Caco-2 (cell line): ENCODE results near the gene SH2D3C. TPM values are rescaled to one million over a fixed set of nuclear protein-coding genes. Genes with fewer than 3 reads are reported as not detected.

Experiments
- BruUV-seq: library from RNA; stranded (reverse); fragments of 400-500 nt; replicated peaks from 2 replicates; lab custom pipeline; 2021; lab: Mats Ljungman, UMichigan
- CTCF ChIA-PET: fragments of 300-600 bp; sonication (Branson Sonifier 250); formaldehyde crosslinking; loops from one replicate; lab custom pipeline; 2022; ENCODE audit warnings: antibody characterized with exemption; lab: Charles Lee
- POLR2A ChIA-PET: fragments of 300-600 bp; sonication (Branson Sonifier 250); formaldehyde crosslinking; loops from one replicate; lab custom pipeline; 2022; ENCODE audit warnings: antibody characterized with exemption; lab: Charles Lee
- DNase-seq, 2 experiments: peaks; one replicate each; pipeline versions ENCODE4 v3.0.0 to v3.0.0-alpha.2; 2020 to 2022
- H3K27me3 ChIP-seq: replicated peaks from 2 replicates; pipeline ENCODE4 v1.6.0; 2011; ENCODE audit warnings: low read length; ENCODE audit not compliant: control insufficient read depth, insufficient read depth
- H3K36me3 ChIP-seq: 2 replicates; pipeline ENCODE4 v1.5.1; 2011; ENCODE audit warnings: low read length; ENCODE audit not compliant: control insufficient read depth, insufficient read depth
- H3K4me1 ChIP-seq: fragments of 250-450 bp; sonication (Bioruptor Pico); 2 replicates; pipeline ENCODE4 v1.5.1; 2020; ENCODE audit warnings: mild to moderate bottlenecking
- H3K4me3 ChIP-seq: 2 replicates; pipeline ENCODE4 v1.5.1; 2011; ENCODE audit warnings: low read depth, mild to moderate bottlenecking, control low read depth, low read length
- H3K9me3 ChIP-seq: fragments of 250-450 bp; sonication (Bioruptor Pico); 2 replicates; pipeline ENCODE4 v1.5.1; 2020; ENCODE audit warnings: mild to moderate bottlenecking, moderate library complexity
- H3K27ac Mint-ChIP-seq: one replicate; pipeline ENCODE4 v1.8.0; 2022; ENCODE audit warnings: mixed read lengths; ENCODE audit not compliant: unreplicated experiment
- H3K27me3 Mint-ChIP-seq: one replicate; pipeline ENCODE4 v1.8.0; 2022; ENCODE audit warnings: mixed read lengths; ENCODE audit not compliant: insufficient read depth, unreplicated experiment
- H3K36me3 Mint-ChIP-seq: one replicate; pipeline ENCODE4 v1.8.0; 2022; ENCODE audit warnings: mild to moderate bottlenecking, mixed read lengths; ENCODE audit not compliant: insufficient read depth, unreplicated experiment
- H3K4me1 Mint-ChIP-seq: one replicate; pipeline ENCODE4 v1.8.0; 2022; ENCODE audit warnings: low read depth, mixed read lengths; ENCODE audit not compliant: unreplicated experiment
- H3K4me3 Mint-ChIP-seq: one replicate; pipeline ENCODE4 v1.8.0; 2022; ENCODE audit warnings: mild to moderate bottlenecking, moderate library complexity, mixed read lengths; ENCODE audit not compliant: unreplicated experiment
- H3K9me3 Mint-ChIP-seq: one replicate; pipeline ENCODE4 v1.8.0; 2022; ENCODE audit warnings: mixed read lengths; ENCODE audit not compliant: unreplicated experiment
- intact Hi-C: fragments of 100-400 bp; cut with micrococcal nuclease; formaldehyde crosslinking; loops from one replicate; pipeline ENCODE4 v1.10.0; 2022; ENCODE audit not compliant: unreplicated experiment
- total RNA-seq: library from RNA; stranded (reverse); gene quantifications from 2 replicates; pipeline ENCODE4 v1.2.3, GENCODE V29; 2022
- TF ChIP-seq, protein P1 (sequence below), 2 experiments: fragments of 200-600 bp in 1 of 2; IDR thresholded peaks; 1 replicate in 1 of 2; 2 replicates in 1 of 2; pipeline versions ENCODE4 v1.5.1 to v1.8.0; 2011 to 2022; ENCODE audit warnings: antibody characterized with exemption in 1 of 2, control low read depth in 1 of 2, inconsistent platforms in 1 of 2, low read depth in 1 of 2, low read length in 1 of 2, mild to moderate bottlenecking in 1 of 2, moderate library complexity in 1 of 2; ENCODE audit not compliant: insufficient read depth in 1 of 2, severe bottlenecking in 1 of 2, unreplicated experiment in 1 of 2

Gene SH2D3C
- total RNA-seq, 1 experiment from 2014 or later, result 0.34 TPM

DNA sequence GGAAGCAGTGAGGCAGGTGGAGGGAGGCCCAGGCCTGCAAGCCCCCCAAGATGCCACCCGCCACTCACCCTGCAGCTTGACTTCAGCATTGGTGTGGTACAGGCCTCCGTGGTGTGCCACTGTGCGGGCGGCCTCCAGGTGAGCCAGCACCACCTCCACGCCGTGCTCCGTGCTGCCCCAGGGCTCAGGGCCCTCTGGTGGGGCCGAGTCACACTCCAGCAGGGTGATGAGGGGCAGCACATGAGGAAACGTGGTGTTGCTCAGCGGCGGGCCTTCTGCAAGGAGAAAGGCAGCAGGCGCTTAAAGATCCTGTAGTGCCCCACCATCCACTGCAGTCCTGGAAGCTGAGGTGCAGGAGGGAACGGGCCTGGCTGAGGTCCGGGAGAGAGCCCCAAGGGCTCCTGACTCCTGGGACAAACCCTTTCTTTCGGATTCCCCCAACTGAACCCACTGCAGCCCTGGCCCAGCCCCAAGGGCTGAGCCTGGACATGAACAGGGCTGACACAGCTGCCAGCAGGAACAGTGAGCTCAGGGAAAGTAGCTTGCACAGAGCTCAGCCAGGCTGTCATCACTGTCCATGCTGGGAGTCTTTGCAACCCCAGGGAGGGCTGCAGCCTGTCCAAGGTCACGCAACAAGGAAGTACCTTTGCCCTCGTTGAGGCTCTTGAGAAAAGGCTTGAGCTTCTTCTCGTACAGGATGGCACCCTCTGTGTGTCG lies 38.7 kb downstream of the SH2D3C start:
- Mint-ChIP-seq H3K4me1 (no peaks in the 10 kb centered on the region), H3K27ac (no peak overlapping the region), H3K9me3 (no peaks in the 10 kb centered on the region), H3K27me3 (peaks cover 10% of the 10 kb centered on the region), H3K4me3 (no peak overlapping the region), H3K36me3 (peaks cover 7% of the 10 kb centered on the region)
- Histone ChIP-seq H3K9me3 (no peaks in the 10 kb centered on the region), H3K36me3 (no peaks in the 10 kb centered on the region), H3K27me3 (no peaks in the 10 kb centered on the region; the same call in 1 of the 2 replicates), H3K4me3 (no peak overlapping the region), H3K4me1 (no peaks in the 10 kb centered on the region)
- intact Hi-C loops, result loop anchor here (5.0 kb wide), 1 partner anchor 178 kb away; the partner anchor contains the start of gene ST6GALNAC4
- BruUV-seq, result no TSS peak
- DNase-seq, result no peak
- TF ChIP-seq, protein P1, sequence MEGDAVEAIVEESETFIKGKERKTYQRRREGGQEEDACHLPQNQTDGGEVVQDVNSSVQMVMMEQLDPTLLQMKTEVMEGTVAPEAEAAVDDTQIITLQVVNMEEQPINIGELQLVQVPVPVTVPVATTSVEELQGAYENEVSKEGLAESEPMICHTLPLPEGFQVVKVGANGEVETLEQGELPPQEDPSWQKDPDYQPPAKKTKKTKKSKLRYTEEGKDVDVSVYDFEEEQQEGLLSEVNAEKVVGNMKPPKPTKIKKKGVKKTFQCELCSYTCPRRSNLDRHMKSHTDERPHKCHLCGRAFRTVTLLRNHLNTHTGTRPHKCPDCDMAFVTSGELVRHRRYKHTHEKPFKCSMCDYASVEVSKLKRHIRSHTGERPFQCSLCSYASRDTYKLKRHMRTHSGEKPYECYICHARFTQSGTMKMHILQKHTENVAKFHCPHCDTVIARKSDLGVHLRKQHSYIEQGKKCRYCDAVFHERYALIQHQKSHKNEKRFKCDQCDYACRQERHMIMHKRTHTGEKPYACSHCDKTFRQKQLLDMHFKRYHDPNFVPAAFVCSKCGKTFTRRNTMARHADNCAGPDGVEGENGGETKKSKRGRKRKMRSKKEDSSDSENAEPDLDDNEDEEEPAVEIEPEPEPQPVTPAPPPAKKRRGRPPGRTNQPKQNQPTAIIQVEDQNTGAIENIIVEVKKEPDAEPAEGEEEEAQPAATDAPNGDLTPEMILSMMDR (IDR thresholded peaks at IDR 0.05; ENCODE audit: insufficient read depth in 1 of 2, low read depth in 1 of 2, low read length in 1 of 2, severe bottlenecking in 1 of 2, unreplicated experiment in 1 of 2), result no peak
- CTCF ChIA-PET, result interaction anchor here (1.3 kb wide), 1 partner anchor 191 kb away, joined by 3 read pairs; the partner anchor contains the start of gene PIP5KL1
- POLR2A ChIA-PET, result no interaction called here

DNA sequence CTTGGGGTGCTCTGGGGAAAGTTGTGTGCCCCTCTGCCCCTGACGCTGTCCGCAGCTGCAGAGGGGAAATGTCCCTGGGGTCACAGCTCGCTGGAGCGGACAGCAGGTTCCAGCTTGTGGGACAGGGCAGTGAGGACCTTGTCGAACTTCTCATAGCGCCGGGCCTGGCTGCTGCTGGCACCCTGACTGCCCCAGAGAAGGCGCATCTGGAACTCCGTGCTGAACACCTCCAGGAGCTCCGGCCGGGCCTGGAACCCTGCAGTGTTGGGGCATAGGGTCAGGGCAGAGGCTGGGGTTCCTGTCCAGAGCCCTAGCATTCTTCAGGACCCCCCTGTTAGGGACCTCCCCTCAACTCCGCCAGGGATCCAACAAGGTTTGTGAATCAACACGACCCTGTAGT lies 39.8 kb downstream of the SH2D3C start:
- Histone ChIP-seq H3K9me3 (no peaks in the 10 kb centered on the region), H3K4me3 (no peak overlapping the region), H3K27me3 (no peaks in the 10 kb centered on the region; the same call in 1 of the 2 replicates), H3K36me3 (no peaks in the 10 kb centered on the region), H3K4me1 (no peaks in the 10 kb centered on the region)
- ChIA-PET CTCF (no interaction called here), POLR2A (no interaction called here)
- intact Hi-C loops, result loop anchor here (5.0 kb wide), 1 partner anchor 179 kb away; the partner anchor contains the start of gene ST6GALNAC4
- TF ChIP-seq, protein P1 (IDR thresholded peaks at IDR 0.05; ENCODE audit: insufficient read depth in 1 of 2, low read depth in 1 of 2, low read length in 1 of 2, severe bottlenecking in 1 of 2, unreplicated experiment in 1 of 2), result no peak
- no peak for DNase-seq
- no peak overlapping the region for H3K4me3 Mint-ChIP-seq
- no TSS peak for BruUV-seq
- no peak overlapping the region for H3K27ac Mint-ChIP-seq
- peaks cover 10% of the 10 kb centered on the region for H3K27me3 Mint-ChIP-seq
- H3K36me3 Mint-ChIP-seq, result peaks cover 7% of the 10 kb centered on the region
- H3K9me3 Mint-ChIP-seq, result no peaks in the 10 kb centered on the region
- no peaks in the 10 kb centered on the region for H3K4me1 Mint-ChIP-seq

DNA sequence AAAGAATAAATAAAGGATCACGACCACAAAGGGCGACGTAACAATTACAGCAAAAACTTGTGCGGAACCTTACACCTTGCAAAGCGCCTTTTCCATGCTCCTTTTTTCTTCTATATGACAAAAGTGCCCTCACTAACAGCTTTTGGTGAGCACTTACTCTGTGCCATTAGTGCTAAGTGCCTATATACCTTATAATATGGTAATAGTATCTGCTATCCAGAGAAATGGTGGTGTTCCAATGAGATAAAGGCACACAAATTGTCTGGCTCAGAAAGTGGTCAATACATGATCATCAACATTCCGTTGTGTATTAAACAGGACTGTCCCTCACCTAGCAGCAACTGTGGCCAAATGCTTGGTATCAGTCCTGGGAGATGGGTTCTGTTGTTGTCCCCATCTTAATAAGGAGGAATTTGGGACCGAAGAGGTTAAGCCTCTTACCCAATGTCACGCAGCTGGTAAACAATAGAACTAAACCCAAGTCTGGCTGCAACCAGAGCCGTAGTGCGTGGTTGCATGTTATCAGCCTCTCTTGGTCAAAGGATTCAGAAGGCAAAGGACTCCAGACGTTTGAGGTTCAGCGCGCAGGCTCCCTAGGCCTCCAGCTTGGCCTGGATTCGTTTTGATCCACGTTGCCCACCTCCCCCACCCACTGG lies 42.8 kb downstream of the SH2D3C start:
- intact Hi-C loops, result loop anchor here (1.0 to 5.0 kb wide), 4 partner anchors 50 to 231 kb away; partner anchors contain the start of gene ST6GALNAC4
- no TSS peak for BruUV-seq
- ChIA-PET CTCF (interaction anchor here (0.8 to 2.1 kb wide), 23 partner anchors 9 to 339 kb away, joined by 3 to 37 read pairs (median 9); partner anchors contain the start of genes CDK9, FPGS, PTRH1 and ST6GALNAC4), POLR2A (interaction anchor here (0.6 to 1.5 kb wide), 3 partner anchors 35 to 133 kb away, joined by 3 to 10 read pairs (median 6); partner anchors contain the start of gene CDK9)
- no peak overlapping the region for H3K27ac Mint-ChIP-seq
- no peaks in the 10 kb centered on the region for H3K9me3 Mint-ChIP-seq
- H3K27me3 Mint-ChIP-seq, result peaks cover 10% of the 10 kb centered on the region
- H3K4me1 Mint-ChIP-seq, result no peaks in the 10 kb centered on the region
- H3K36me3 Mint-ChIP-seq, result peaks cover 7% of the 10 kb centered on the region
- TF ChIP-seq, protein P1 (IDR thresholded peaks at IDR 0.05; ENCODE audit: insufficient read depth in 1 of 2, low read depth in 1 of 2, low read length in 1 of 2, severe bottlenecking in 1 of 2, unreplicated experiment in 1 of 2), result no peak
- Histone ChIP-seq H3K9me3 (no peaks in the 10 kb centered on the region), H3K27me3 (no peaks in the 10 kb centered on the region; the same call in 1 of the 2 replicates), H3K4me1 (no peaks in the 10 kb centered on the region), H3K4me3 (no peak overlapping the region; the same call in 1 of the 2 replicates), H3K36me3 (no peaks in the 10 kb centered on the region)
- no peak for DNase-seq
- H3K4me3 Mint-ChIP-seq, result peak overlapping the region; percentile 68
